ENCODE measurements around the gene DVL1. TPM values are rescaled to one million over a fixed set of nuclear protein-coding genes. Genes with fewer than 3 reads are reported as not detected.

Gene DVL1
- total RNA-seq, 1 experiment from 2014 or later = 91.4 TPM

DNA sequence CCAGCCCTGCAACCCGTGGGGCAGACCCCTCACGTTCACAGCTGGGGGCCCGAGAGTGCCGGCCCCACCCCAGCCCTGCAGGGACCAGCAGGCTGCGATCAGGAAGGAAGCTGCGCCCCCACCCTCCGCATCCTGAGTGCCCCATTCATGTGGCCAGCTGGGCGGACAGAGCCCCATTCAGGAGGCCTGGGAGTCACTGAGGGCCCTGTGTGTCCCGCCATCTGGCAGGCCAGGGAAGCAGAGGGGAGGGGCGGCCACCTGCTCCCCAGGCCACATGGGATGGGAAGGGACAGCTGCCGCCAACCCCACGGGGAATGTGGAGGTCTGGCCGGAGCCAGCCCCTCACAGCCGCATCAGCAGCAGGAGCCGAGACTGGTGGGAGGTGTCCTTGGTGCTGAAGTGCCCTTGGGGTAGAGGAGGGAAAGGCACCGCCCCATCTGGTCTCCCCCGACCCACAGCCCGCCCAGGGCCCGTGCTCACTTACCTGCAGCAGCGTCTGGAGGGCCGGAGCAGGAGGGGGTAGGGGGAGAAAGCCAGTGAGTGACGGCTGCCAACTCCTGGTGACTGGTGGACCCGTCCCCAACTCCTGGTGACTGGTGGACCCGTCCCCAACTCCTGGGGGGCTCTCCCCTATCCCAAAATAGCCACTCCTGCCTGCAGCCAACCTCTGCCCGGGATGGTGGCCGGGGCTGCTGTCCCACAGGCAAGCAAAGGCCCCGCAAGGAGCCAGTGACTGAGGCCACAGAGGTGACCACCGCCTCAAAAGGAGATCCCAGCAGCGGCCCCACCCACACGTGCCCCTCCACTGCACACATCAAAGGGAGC is 50.1 kb downstream of the DVL1 start (continued):
- TF ChIP-seq, protein P1, sequence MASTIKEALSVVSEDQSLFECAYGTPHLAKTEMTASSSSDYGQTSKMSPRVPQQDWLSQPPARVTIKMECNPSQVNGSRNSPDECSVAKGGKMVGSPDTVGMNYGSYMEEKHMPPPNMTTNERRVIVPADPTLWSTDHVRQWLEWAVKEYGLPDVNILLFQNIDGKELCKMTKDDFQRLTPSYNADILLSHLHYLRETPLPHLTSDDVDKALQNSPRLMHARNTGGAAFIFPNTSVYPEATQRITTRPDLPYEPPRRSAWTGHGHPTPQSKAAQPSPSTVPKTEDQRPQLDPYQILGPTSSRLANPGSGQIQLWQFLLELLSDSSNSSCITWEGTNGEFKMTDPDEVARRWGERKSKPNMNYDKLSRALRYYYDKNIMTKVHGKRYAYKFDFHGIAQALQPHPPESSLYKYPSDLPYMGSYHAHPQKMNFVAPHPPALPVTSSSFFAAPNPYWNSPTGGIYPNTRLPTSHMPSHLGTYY (CRISPR knock-in tag; IDR thresholded peaks at IDR 0.05) = no peak
- TF ChIP-seq ZNF416 (CRISPR knock-in tag; IDR thresholded peaks at IDR 0.05) (no peak), KAT7 (CRISPR knock-in tag; IDR thresholded peaks at IDR 0.05; ENCODE audit: borderline replicate concordance) (no peak), CREM (CRISPR knock-in tag; IDR thresholded peaks at IDR 0.05) (no peak; the same call in 1 of the 2 replicates), RELA (CRISPR knock-in tag; IDR thresholded peaks at IDR 0.05; ENCODE audit: borderline replicate concordance) (0 out of 2 replicates have a peak, but pooled peaks have one; percentile 48), ZNF671 (CRISPR knock-in tag; IDR thresholded peaks at IDR 0.05) (no peak), MYBL2 (CRISPR knock-in tag; IDR thresholded peaks at IDR 0.05) (no peak), ELF4 (CRISPR knock-in tag; IDR thresholded peaks at IDR 0.05; ENCODE audit: low read depth) (no peak), ETV6 (CRISPR knock-in tag; IDR thresholded peaks at IDR 0.05) (peak; percentile 54; the same call in 1 of the 2 replicates), SOX15 (CRISPR knock-in tag; IDR thresholded peaks at IDR 0.05) (no peak), EMX1 (CRISPR knock-in tag; IDR thresholded peaks at IDR 0.05) (no peak), ZNF219 (CRISPR knock-in tag; IDR thresholded peaks at IDR 0.05; ENCODE audit: borderline replicate concordance) (0 out of 2 replicates have a peak, but pooled peaks have one; percentile 42), OVOL2 (CRISPR knock-in tag; IDR thresholded peaks at IDR 0.05; ENCODE audit: borderline replicate concordance) (no peak), PRRX2 (CRISPR knock-in tag; IDR thresholded peaks at IDR 0.05) (no peak), ZNF138 (CRISPR knock-in tag; conservative IDR thresholded peaks at IDR 0.05) (no peak), FOXJ3 (CRISPR knock-in tag; IDR thresholded peaks at IDR 0.05; ENCODE audit: borderline replicate concordance) (no peak), TCF7 (CRISPR knock-in tag; IDR thresholded peaks at IDR 0.05; ENCODE audit: low read depth) (no peak; the same call in 1 of the 2 replicates), FOXK1 (CRISPR knock-in tag; IDR thresholded peaks at IDR 0.05) (peak; percentile 36; the same call in 1 of the 2 replicates), NFATC4 (CRISPR knock-in tag; IDR thresholded peaks at IDR 0.05) (no peak), USF1 (CRISPR knock-in tag; IDR thresholded peaks at IDR 0.05) (no peak)
- TF ChIP-seq, protein P2, sequence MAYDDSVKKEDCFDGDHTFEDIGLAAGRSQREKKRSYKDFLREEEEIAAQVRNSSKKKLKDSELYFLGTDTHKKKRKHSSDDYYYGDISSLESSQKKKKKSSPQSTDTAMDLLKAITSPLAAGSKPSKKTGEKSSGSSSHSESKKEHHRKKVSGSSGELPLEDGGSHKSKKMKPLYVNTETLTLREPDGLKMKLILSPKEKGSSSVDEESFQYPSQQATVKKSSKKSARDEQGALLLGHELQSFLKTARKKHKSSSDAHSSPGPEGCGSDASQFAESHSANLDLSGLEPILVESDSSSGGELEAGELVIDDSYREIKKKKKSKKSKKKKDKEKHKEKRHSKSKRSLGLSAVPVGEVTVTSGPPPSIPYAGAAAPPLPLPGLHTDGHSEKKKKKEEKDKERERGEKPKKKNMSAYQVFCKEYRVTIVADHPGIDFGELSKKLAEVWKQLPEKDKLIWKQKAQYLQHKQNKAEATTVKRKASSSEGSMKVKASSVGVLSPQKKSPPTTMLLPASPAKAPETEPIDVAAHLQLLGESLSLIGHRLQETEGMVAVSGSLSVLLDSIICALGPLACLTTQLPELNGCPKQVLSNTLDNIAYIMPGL (CRISPR knock-in tag; IDR thresholded peaks at IDR 0.05) = no peak
- TF ChIP-seq, protein P3, sequence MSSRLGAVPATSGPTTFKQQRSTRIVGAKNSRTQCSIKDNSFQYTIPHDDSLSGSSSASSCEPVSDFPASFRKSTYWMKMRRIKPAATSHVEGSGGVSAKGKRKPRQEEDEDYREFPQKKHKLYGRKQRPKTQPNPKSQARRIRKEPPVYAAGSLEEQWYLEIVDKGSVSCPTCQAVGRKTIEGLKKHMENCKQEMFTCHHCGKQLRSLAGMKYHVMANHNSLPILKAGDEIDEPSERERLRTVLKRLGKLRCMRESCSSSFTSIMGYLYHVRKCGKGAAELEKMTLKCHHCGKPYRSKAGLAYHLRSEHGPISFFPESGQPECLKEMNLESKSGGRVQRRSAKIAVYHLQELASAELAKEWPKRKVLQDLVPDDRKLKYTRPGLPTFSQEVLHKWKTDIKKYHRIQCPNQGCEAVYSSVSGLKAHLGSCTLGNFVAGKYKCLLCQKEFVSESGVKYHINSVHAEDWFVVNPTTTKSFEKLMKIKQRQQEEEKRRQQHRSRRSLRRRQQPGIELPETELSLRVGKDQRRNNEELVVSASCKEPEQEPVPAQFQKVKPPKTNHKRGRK (CRISPR knock-in tag; IDR thresholded peaks at IDR 0.05; ENCODE audit: borderline replicate concordance) = no peak; the same call in 1 of the 2 replicates
- TF ChIP-seq, protein P4, sequence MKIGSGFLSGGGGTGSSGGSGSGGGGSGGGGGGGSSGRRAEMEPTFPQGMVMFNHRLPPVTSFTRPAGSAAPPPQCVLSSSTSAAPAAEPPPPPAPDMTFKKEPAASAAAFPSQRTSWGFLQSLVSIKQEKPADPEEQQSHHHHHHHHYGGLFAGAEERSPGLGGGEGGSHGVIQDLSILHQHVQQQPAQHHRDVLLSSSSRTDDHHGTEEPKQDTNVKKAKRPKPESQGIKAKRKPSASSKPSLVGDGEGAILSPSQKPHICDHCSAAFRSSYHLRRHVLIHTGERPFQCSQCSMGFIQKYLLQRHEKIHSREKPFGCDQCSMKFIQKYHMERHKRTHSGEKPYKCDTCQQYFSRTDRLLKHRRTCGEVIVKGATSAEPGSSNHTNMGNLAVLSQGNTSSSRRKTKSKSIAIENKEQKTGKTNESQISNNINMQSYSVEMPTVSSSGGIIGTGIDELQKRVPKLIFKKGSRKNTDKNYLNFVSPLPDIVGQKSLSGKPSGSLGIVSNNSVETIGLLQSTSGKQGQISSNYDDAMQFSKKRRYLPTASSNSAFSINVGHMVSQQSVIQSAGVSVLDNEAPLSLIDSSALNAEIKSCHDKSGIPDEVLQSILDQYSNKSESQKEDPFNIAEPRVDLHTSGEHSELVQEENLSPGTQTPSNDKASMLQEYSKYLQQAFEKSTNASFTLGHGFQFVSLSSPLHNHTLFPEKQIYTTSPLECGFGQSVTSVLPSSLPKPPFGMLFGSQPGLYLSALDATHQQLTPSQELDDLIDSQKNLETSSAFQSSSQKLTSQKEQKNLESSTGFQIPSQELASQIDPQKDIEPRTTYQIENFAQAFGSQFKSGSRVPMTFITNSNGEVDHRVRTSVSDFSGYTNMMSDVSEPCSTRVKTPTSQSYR (CRISPR knock-in tag; IDR thresholded peaks at IDR 0.05) = no peak
- TF ChIP-seq, protein P5, sequence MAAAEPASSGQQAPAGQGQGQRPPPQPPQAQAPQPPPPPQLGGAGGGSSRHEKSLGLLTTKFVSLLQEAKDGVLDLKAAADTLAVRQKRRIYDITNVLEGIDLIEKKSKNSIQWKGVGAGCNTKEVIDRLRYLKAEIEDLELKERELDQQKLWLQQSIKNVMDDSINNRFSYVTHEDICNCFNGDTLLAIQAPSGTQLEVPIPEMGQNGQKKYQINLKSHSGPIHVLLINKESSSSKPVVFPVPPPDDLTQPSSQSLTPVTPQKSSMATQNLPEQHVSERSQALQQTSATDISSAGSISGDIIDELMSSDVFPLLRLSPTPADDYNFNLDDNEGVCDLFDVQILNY (CRISPR knock-in tag; IDR thresholded peaks at IDR 0.05) = no peak
- TF ChIP-seq, protein P6, sequence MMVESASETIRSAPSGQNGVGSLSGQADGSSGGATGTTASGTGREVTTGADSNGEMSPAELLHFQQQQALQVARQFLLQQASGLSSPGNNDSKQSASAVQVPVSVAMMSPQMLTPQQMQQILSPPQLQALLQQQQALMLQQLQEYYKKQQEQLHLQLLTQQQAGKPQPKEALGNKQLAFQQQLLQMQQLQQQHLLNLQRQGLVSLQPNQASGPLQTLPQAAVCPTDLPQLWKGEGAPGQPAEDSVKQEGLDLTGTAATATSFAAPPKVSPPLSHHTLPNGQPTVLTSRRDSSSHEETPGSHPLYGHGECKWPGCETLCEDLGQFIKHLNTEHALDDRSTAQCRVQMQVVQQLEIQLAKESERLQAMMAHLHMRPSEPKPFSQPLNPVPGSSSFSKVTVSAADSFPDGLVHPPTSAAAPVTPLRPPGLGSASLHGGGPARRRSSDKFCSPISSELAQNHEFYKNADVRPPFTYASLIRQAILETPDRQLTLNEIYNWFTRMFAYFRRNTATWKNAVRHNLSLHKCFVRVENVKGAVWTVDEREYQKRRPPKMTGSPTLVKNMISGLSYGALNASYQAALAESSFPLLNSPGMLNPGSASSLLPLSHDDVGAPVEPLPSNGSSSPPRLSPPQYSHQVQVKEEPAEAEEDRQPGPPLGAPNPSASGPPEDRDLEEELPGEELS (CRISPR knock-in tag; IDR thresholded peaks at IDR 0.05) = peak; percentile 76
- TF ChIP-seq, protein P7, sequence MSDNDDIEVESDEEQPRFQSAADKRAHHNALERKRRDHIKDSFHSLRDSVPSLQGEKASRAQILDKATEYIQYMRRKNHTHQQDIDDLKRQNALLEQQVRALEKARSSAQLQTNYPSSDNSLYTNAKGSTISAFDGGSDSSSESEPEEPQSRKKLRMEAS (CRISPR knock-in tag; IDR thresholded peaks at IDR 0.05) = peak; percentile 51; the same call in 1 of the 2 replicates

Data from WTC11 (cell line).